NCI-H748 treated with DMSO at 0.1 percent for 48 hours (cell line): Measurements from ENCODE around the gene SCN4A.

Source experiments
- DNase-seq: peaks from one replicate; lab custom pipeline; 2025; lab: John Stamatoyannopoulos, UW

The SCN4A gene

GRCh38 chr17:63955232-63955631 is 17.5 kb downstream of the SCN4A start:
- DNase-seq: no peak

GRCh38 chr17:63954402-63955063 is 18.2 kb downstream of the SCN4A start:
- DNase-seq: no peak

- DNase-seq: no peak
These were observed 21.5 kb downstream of the SCN4A start for GRCh38 chr17:63950940-63951907.

GRCh38 chr17:63949576-63950250 is 23.0 kb downstream of the SCN4A start:
- no peak for DNase-seq

- no peak for DNase-seq
These were observed 24.2 kb downstream of the SCN4A start for GRCh38 chr17:63948521-63948920.

- DNase-seq: no peak
These were observed 24.9 kb downstream of the SCN4A start for GRCh38 chr17:63947711-63948330.

GRCh38 chr17:63946440-63947363 is 26.0 kb downstream of the SCN4A start:
- no peak for DNase-seq

- DNase-seq: no peak
These were observed 26.8 kb downstream of the SCN4A start for GRCh38 chr17:63945784-63946439.

- no peak for DNase-seq
These were observed 27.8 kb downstream of the SCN4A start for GRCh38 chr17:63944736-63945499.

GRCh38 chr17:63943745-63944144 is 29.0 kb downstream of the SCN4A start:
- no peak for DNase-seq

- DNase-seq: no peak
These were observed 30.3 kb downstream of the SCN4A start for GRCh38 chr17:63942309-63942985.

GRCh38 chr17:63941751-63942150 is 31.0 kb downstream of the SCN4A start:
- DNase-seq: no peak

GRCh38 chr17:63941162-63941561 is 31.6 kb downstream of the SCN4A start:
- no peak for DNase-seq

- DNase-seq: no peak
These were observed 32.1 kb downstream of the SCN4A start for GRCh38 chr17:63940584-63940983.

- no peak for DNase-seq
These were observed 32.8 kb downstream of the SCN4A start for GRCh38 chr17:63939884-63940283.

GRCh38 chr17:63939401-63939800 is 33.3 kb downstream of the SCN4A start:
- no peak for DNase-seq

GRCh38 chr17:63937920-63938319 is 34.8 kb downstream of the SCN4A start:
- no peak for DNase-seq

- DNase-seq: no peak
These were observed 35.4 kb downstream of the SCN4A start for GRCh38 chr17:63937319-63937718.
